OCI-LY1 (cell line): ENCODE measurements around the gene SLC10A1.

Experiments used
- H2AFZ ChIP-seq: fragments of 200-600 bp; sonication (generic), shearing (Covaris generic); 2 replicates; pipeline ENCODE4 v1.6.0; 2014; ENCODE audit warnings: antibody characterized with exemption, mild to moderate bottlenecking, low read length
- H3F3A ChIP-seq: fragments of 200-600 bp; sonication (generic), shearing (Covaris generic); 2 replicates; pipeline ENCODE4 v1.6.0; 2014; ENCODE audit warnings: mild to moderate bottlenecking, antibody characterized with exemption, low read length, moderate library complexity; ENCODE audit not compliant: insufficient read depth
- H3K27ac ChIP-seq: fragments of 200-600 bp; sonication (generic); 2 replicates; pipeline ENCODE4 v1.5.1; 2014; ENCODE audit warnings: low read length, mixed run types, mild to moderate bottlenecking, low read depth; ENCODE audit not compliant: poor library complexity, severe bottlenecking
- H3K27me3 ChIP-seq: fragments of 200-600 bp; sonication (generic); 2 replicates; pipeline ENCODE4 v1.6.0; 2014; ENCODE audit warnings: antibody characterized with exemption, mild to moderate bottlenecking, low read length, moderate library complexity; ENCODE audit not compliant: insufficient read depth
- H3K36me3 ChIP-seq: fragments of 200-600 bp; sonication (generic); 2 replicates; pipeline ENCODE4 v1.6.1; 2014; ENCODE audit warnings: mild to moderate bottlenecking, antibody characterized with exemption, low read length, moderate library complexity, mixed read lengths; ENCODE audit not compliant: insufficient read depth
- H3K4me1 ChIP-seq: fragments of 200-600 bp; sonication (generic); 2 replicates; pipeline ENCODE4 v1.5.1; 2014; ENCODE audit warnings: mild to moderate bottlenecking, low read length, moderate library complexity; ENCODE audit not compliant: insufficient read depth, severe bottlenecking
- H3K4me2 ChIP-seq: fragments of 200-600 bp; sonication (generic), shearing (Covaris generic); 2 replicates; pipeline ENCODE4 v1.6.1; 2014; ENCODE audit warnings: low read length
- H3K4me3 ChIP-seq: fragments of 200-600 bp; sonication (generic); 2 replicates; pipeline ENCODE4 v1.5.1; 2014; ENCODE audit warnings: low read length, low read depth, mild to moderate bottlenecking, mixed read lengths; ENCODE audit not compliant: poor library complexity, severe bottlenecking
- H3K79me2 ChIP-seq: fragments of 200-600 bp; shearing (Covaris generic); 2 replicates; pipeline ENCODE4 v1.6.1; 2016; ENCODE audit warnings: mixed run types, low read length, mixed read lengths; ENCODE audit not compliant: insufficient read depth
- H3K9ac ChIP-seq: fragments of 200-600 bp; sonication (generic), shearing (Covaris generic); 2 replicates; pipeline ENCODE4 v1.6.1; 2014; ENCODE audit warnings: mild to moderate bottlenecking, low read length, mixed read lengths
- H3K9me2 ChIP-seq: fragments of 200-600 bp; sonication (generic), shearing (Covaris generic); 2 replicates; pipeline ENCODE4 v1.6.1; 2014; ENCODE audit warnings: low read depth, mild to moderate bottlenecking, low read length, mixed read lengths
- H3K9me3 ChIP-seq: fragments of 200-600 bp; shearing (Covaris generic); 2 replicates; pipeline ENCODE4 v1.6.1; 2014; ENCODE audit warnings: low read length, mixed read lengths
- H4K20me1 ChIP-seq: fragments of 200-600 bp; sonication (generic), shearing (Covaris generic); 2 replicates; pipeline ENCODE4 v1.6.0; 2016; ENCODE audit warnings: mild to moderate bottlenecking, low read length; ENCODE audit not compliant: insufficient read depth
- EZH2 ChIP-seq: fragments of 200-600 bp; sonication (generic), shearing (Covaris generic); IDR thresholded peaks from 2 replicates; pipeline ENCODE4 v1.8.0; 2017; ENCODE audit warnings: borderline replicate concordance, mixed run types, mild to moderate bottlenecking, antibody characterized with exemption, low read length, moderate library complexity, mixed read lengths
- TF ChIP-seq, protein P1 (sequence below): fragments of 200-600 bp; sonication (generic), shearing (Covaris generic); IDR thresholded peaks from 2 replicates; pipeline ENCODE4 v1.5.1; 2017; ENCODE audit warnings: mild to moderate bottlenecking, antibody characterized with exemption, low read length, moderate library complexity, mixed read lengths

Gene SLC10A1

DNA sequence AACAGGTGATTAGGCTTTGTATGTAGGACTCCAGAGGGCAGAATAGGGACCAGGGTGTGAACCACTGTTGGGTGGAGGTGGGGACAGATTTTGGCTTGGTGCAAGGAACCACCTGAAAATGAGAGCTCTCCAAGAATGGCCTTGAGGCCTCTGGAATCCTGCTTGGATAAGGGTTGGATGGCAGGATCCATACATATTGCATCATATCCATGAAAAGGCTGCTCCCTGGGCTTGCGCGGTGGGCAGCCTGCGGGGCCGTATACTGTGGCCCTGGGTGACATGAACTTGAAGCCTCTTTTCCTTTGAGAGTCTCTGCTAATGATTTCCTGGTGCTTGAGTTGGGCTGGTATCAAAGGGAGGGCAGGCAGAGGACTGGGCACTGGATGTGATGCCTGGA lies 1.3 kb upstream of the SLC10A1 start:
- no peak overlapping the region for H3K4me3 ChIP-seq
- no peaks in the 10 kb centered on the region for H3F3A ChIP-seq
- no peaks in the 10 kb centered on the region for H3K79me2 ChIP-seq
- no peaks in the 10 kb centered on the region for H4K20me1 ChIP-seq
- no peaks in the 10 kb centered on the region; the same call in 1 of the 2 replicates for H3K27me3 ChIP-seq
- H3K9me2 ChIP-seq = no peaks in the 10 kb centered on the region
- H3K4me1 ChIP-seq = no peaks in the 10 kb centered on the region
- no peak for TF ChIP-seq EZH2
- TF ChIP-seq, protein P1, sequence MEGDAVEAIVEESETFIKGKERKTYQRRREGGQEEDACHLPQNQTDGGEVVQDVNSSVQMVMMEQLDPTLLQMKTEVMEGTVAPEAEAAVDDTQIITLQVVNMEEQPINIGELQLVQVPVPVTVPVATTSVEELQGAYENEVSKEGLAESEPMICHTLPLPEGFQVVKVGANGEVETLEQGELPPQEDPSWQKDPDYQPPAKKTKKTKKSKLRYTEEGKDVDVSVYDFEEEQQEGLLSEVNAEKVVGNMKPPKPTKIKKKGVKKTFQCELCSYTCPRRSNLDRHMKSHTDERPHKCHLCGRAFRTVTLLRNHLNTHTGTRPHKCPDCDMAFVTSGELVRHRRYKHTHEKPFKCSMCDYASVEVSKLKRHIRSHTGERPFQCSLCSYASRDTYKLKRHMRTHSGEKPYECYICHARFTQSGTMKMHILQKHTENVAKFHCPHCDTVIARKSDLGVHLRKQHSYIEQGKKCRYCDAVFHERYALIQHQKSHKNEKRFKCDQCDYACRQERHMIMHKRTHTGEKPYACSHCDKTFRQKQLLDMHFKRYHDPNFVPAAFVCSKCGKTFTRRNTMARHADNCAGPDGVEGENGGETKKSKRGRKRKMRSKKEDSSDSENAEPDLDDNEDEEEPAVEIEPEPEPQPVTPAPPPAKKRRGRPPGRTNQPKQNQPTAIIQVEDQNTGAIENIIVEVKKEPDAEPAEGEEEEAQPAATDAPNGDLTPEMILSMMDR = no peak
- H3K9ac ChIP-seq = no peak overlapping the region
- no peaks in the 10 kb centered on the region for H3K36me3 ChIP-seq
- no peak overlapping the region for H3K27ac ChIP-seq
- no peaks in the 10 kb centered on the region for H3K9me3 ChIP-seq
- no peak overlapping the region for H2AFZ ChIP-seq
- no peak overlapping the region for H3K4me2 ChIP-seq

DNA sequence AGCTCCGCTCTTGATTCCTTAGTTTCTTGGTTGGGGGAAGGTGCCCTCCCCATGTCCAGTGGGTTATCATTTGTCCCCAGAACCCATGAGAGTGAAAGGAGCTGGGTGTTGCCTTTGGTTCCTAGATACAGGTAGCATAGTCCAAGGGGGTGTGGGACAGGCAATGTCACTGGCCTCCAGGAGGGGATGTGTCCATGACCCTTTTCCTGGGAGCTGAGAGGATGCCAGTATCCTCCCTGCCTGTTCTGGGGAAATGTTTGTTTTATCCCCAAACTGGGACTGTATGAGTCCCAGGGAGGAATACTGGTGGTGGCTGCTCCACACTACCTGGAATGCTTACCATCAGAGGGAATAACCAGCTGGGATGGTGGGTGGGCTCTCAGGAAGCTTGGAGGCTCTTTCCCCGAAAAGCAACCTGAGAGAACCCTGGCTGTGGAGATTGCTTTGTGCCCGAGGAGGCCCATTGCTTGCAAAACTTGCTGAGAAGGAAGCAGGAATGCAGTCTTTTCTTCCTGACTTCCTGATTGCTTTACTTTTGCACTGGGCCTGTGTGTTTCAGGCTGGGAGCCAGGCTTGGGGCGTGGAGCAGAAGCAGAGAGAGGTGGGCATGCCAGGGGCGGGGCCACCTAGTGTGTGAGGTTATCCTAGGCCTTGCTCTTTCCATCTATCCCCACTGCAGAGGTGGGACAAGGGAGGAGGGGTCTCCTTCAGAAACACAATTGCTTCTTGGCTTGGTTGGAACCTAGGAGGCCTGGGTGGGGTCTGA lies 715 bp upstream of the SLC10A1 start:
- Histone ChIP-seq H3K9me2 (no peaks in the 10 kb centered on the region), H3K4me1 (no peaks in the 10 kb centered on the region), H3K4me2 (no peak overlapping the region), H3K79me2 (no peaks in the 10 kb centered on the region), H3F3A (no peaks in the 10 kb centered on the region), H3K9me3 (no peaks in the 10 kb centered on the region), H3K27ac (no peak overlapping the region), H3K36me3 (no peaks in the 10 kb centered on the region), H4K20me1 (no peaks in the 10 kb centered on the region), H3K9ac (no peak overlapping the region), H2AFZ (no peak overlapping the region), H3K27me3 (no peaks in the 10 kb centered on the region; the same call in 1 of the 2 replicates), H3K4me3 (no peak overlapping the region)
- no peak for TF ChIP-seq EZH2
- TF ChIP-seq, protein P1 = no peak

DNA sequence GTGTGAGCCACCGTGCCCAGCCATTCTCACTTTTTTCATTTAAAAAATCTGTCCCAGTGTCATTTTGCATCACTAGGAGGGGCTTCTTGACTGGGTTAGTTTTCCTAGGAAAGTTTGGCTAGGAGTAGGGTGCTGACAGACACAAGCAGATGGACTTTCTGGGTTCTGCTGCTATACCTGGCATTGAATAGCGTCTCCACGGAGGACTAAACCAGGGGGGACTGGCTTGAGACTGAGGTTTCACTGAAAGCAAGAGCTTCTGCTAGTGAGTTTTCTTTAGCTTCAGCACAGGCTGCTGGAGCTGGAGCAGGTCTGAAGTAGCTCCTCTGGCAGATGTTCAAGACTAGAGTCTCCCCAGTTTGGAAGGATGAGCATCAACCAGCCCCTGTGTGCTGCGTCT lies 1.4 kb downstream of the SLC10A1 start:
- no peaks in the 10 kb centered on the region for H4K20me1 ChIP-seq
- no peaks in the 10 kb centered on the region for H3F3A ChIP-seq
- no peak overlapping the region for H3K9ac ChIP-seq
- H3K4me2 ChIP-seq = no peak overlapping the region
- H3K4me3 ChIP-seq = no peak overlapping the region
- H3K27ac ChIP-seq = no peak overlapping the region
- H2AFZ ChIP-seq = no peak overlapping the region
- no peaks in the 10 kb centered on the region for H3K9me3 ChIP-seq
- no peaks in the 10 kb centered on the region for H3K79me2 ChIP-seq
- no peaks in the 10 kb centered on the region for H3K4me1 ChIP-seq
- H3K9me2 ChIP-seq = no peaks in the 10 kb centered on the region
- no peaks in the 10 kb centered on the region for H3K36me3 ChIP-seq
- TF ChIP-seq EZH2 = no peak
- TF ChIP-seq, protein P1 = no peak
- H3K27me3 ChIP-seq = no peaks in the 10 kb centered on the region; the same call in 1 of the 2 replicates
